SK-N-SH treated with all-trans-retinoic acid at 6 μM for 48 hours (cell line): ENCODE results near the gene C22orf15.

Source experiments
- ARNTL ChIP-seq: fragments of 450-650 bp; formaldehyde crosslinking; IDR thresholded peaks from 2 replicates; pipeline ENCODE4 v1.5.0; 2020; ENCODE audit warnings: low read depth, mild to moderate bottlenecking, moderate library complexity, borderline replicate concordance
- RARB ChIP-seq: fragments of 250-450 bp; sonication (Bioruptor Pico); IDR thresholded peaks from 2 replicates; pipeline ENCODE4 v1.8.0; 2021; ENCODE audit warnings: mild to moderate bottlenecking, moderate library complexity
- ZC3H10 ChIP-seq: fragments of 250-450 bp; sonication (Bioruptor Pico); IDR thresholded peaks from 2 replicates; pipeline ENCODE4 v1.5.1; 2021; ENCODE audit warnings: mild to moderate bottlenecking, moderate library complexity
- TF ChIP-seq, protein P1 (sequence below): fragments of 250-450 bp; sonication (Bioruptor Pico); IDR thresholded peaks from 2 replicates; pipeline ENCODE4 v1.8.0; 2020; ENCODE audit warnings: mild to moderate bottlenecking, moderate library complexity, borderline replicate concordance
- TF ChIP-seq, protein P2 (sequence below): fragments of 250-450 bp; sonication (Bioruptor Pico); IDR thresholded peaks from 2 replicates; pipeline ENCODE4 v1.5.1; 2020; ENCODE audit warnings: low read depth, mild to moderate bottlenecking, moderate library complexity

DNA sequence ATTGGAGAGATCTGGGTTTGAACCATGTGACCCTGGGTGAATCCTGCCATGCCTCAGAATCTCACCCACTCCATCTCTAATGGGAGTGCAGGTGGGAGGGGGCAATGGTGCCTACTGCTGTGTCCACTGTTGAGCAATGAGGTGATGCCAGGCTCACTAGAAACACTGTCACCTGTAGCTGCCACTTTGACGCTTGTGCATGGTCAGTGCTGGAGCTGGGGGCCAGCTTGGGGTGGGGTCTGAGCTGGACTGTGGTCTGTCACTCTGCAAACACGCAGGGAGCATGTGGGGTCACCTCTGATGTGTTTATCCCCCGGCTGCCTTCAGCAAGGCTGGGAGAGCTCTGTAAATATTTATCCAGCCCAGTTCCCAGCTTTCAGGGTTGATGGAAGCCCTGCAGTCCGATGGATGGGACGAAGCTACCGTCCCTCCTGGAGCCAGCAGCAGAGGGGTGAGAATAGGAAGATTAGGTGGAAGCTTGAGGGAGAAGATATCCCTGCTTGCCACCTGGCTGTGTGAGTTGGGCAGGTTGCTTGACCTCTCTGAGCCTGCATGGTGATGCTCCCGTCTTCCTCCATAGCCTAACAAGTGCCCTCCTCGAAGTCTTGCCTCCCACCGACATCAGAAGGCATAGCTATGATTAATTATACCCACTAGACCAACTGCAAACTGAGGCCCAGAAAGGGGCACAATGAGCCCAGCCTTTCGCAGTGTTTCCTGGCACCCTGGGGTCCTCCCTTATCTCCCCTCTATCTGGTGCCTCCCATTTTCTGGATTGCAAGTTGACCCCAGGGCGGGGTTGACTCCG is 11.5 kb downstream of the C22orf15 start:
- no peak for TF ChIP-seq ARNTL (CRISPR knock-in tag)
- TF ChIP-seq, protein P1, sequence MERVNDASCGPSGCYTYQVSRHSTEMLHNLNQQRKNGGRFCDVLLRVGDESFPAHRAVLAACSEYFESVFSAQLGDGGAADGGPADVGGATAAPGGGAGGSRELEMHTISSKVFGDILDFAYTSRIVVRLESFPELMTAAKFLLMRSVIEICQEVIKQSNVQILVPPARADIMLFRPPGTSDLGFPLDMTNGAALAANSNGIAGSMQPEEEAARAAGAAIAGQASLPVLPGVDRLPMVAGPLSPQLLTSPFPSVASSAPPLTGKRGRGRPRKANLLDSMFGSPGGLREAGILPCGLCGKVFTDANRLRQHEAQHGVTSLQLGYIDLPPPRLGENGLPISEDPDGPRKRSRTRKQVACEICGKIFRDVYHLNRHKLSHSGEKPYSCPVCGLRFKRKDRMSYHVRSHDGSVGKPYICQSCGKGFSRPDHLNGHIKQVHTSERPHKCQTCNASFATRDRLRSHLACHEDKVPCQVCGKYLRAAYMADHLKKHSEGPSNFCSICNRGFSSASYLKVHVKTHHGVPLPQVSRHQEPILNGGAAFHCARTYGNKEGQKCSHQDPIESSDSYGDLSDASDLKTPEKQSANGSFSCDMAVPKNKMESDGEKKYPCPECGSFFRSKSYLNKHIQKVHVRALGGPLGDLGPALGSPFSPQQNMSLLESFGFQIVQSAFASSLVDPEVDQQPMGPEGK: no peak
- TF ChIP-seq, protein P2, sequence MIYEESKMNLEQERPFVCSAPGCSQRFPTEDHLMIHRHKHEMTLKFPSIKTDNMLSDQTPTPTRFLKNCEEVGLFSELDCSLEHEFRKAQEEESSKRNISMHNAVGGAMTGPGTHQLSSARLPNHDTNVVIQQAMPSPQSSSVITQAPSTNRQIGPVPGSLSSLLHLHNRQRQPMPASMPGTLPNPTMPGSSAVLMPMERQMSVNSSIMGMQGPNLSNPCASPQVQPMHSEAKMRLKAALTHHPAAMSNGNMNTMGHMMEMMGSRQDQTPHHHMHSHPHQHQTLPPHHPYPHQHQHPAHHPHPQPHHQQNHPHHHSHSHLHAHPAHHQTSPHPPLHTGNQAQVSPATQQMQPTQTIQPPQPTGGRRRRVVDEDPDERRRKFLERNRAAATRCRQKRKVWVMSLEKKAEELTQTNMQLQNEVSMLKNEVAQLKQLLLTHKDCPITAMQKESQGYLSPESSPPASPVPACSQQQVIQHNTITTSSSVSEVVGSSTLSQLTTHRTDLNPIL (CRISPR knock-in tag): no peak
- TF ChIP-seq ZC3H10: no peak
- TF ChIP-seq RARB (CRISPR knock-in tag): no peak
